WTC11 (cell line): Measurements from ENCODE around the gene TGIF1. TPM values are rescaled to one million over a fixed set of nuclear protein-coding genes. Genes with fewer than 3 reads are reported as not detected.
"Not testable (repeated sequence)": the region's sequence is repeated elsewhere in the genome, so short reads cannot be mapped to it uniquely, and the experiment has no call there.

Experiments
- ATAC-seq: fragments of 200-7000 bp; cut with Tn5 transposase; 2 replicates; pipeline ENCODE4 v1.10.0; 2021; ENCODE audit warnings: mild to moderate bottlenecking, moderate library complexity
- CTCF ChIA-PET: fragments of 300-600 bp; sonication (Branson Sonifier 250); formaldehyde crosslinking; loops from one replicate; lab custom pipeline; 2021; ENCODE audit warnings: antibody characterized with exemption; lab: Charles Lee
- POLR2A ChIA-PET: fragments of 350-600 bp; sonication (Branson Sonifier 250); formaldehyde crosslinking; loops from one replicate; lab custom pipeline; 2021; ENCODE audit warnings: antibody characterized with exemption; lab: Charles Lee
- DNase-seq: peaks from one replicate; pipeline ENCODE4 v3.0.0; 2021; ENCODE audit warnings: low spot score
- H3K27ac Mint-ChIP-seq: 2 replicates; pipeline ENCODE4 v1.8.0; 2021; ENCODE audit warnings: mixed read lengths
- H3K27me3 Mint-ChIP-seq: 2 replicates; pipeline ENCODE4 v1.8.0; 2021; ENCODE audit warnings: low read depth, mild to moderate bottlenecking, moderate library complexity, mixed read lengths
- H3K36me3 Mint-ChIP-seq: 2 replicates; pipeline ENCODE4 v1.8.0; 2021; ENCODE audit warnings: mixed read lengths
- H3K4me1 Mint-ChIP-seq: 2 replicates; pipeline ENCODE4 v1.8.0; 2022; ENCODE audit warnings: mixed read lengths
- H3K4me3 Mint-ChIP-seq: 2 replicates; pipeline ENCODE4 v1.8.0; 2021; ENCODE audit warnings: mild to moderate bottlenecking, moderate library complexity, mixed read lengths
- H3K9me3 Mint-ChIP-seq: 2 replicates; pipeline ENCODE4 v1.8.0; 2021; ENCODE audit warnings: mixed read lengths
- AR ChIP-seq: fragments of 250-450 bp; sonication (Bioruptor Pico); IDR thresholded peaks from 2 replicates; pipeline ENCODE4 v1.9.0; 2021; ENCODE audit warnings: mild to moderate bottlenecking
- ARID4B ChIP-seq: sonication (generic); formaldehyde crosslinking; IDR thresholded peaks from 2 replicates; pipeline ENCODE4 v1.8.0; 2023; ENCODE audit warnings: missing genetic modification reagents, mild to moderate bottlenecking, borderline replicate concordance
- ATF3 ChIP-seq: sonication (generic); formaldehyde crosslinking; conservative IDR thresholded peaks from 2 replicates; pipeline ENCODE4 v1.8.1; 2022; ENCODE audit warnings: mild to moderate bottlenecking, missing genetic modification reagents
- ETV6 ChIP-seq: sonication (generic); formaldehyde crosslinking; IDR thresholded peaks from 2 replicates; pipeline ENCODE4 v1.8.1; 2022; ENCODE audit warnings: mild to moderate bottlenecking, missing genetic modification reagents
- GABPB1 ChIP-seq: sonication (generic); formaldehyde crosslinking; IDR thresholded peaks from 2 replicates; pipeline ENCODE4 v1.8.1; 2023; ENCODE audit warnings: mild to moderate bottlenecking, missing genetic modification reagents
- HMGXB4 ChIP-seq: sonication (generic); formaldehyde crosslinking; IDR thresholded peaks from 2 replicates; pipeline ENCODE4 v1.8.1; 2023; ENCODE audit warnings: mild to moderate bottlenecking, moderate library complexity, missing genetic modification reagents
- IRF2 ChIP-seq: sonication (generic); formaldehyde crosslinking; IDR thresholded peaks from 2 replicates; pipeline ENCODE4 v1.8.0; 2022; ENCODE audit warnings: low read depth, missing genetic modification reagents, borderline replicate concordance
- JAZF1 ChIP-seq: fragments of 250-450 bp; sonication (Bioruptor Pico); IDR thresholded peaks from 2 replicates; pipeline ENCODE4 v1.9.0; 2021; ENCODE audit warnings: moderate library complexity, mild to moderate bottlenecking, inconsistent platforms
- NFYB ChIP-seq: sonication (generic); formaldehyde crosslinking; conservative IDR thresholded peaks from 2 replicates; pipeline ENCODE4 v1.8.0; 2022; ENCODE audit warnings: low read depth, missing genetic modification reagents
- NR1H2 ChIP-seq: sonication (generic); formaldehyde crosslinking; IDR thresholded peaks from 2 replicates; pipeline ENCODE4 v1.9.0; 2021; ENCODE audit warnings: mild to moderate bottlenecking, moderate library complexity, missing genetic modification reagents
- RORB ChIP-seq: fragments of 250-450 bp; sonication (Bioruptor Pico); IDR thresholded peaks from 2 replicates; pipeline ENCODE4 v1.9.0; 2021; ENCODE audit warnings: mild to moderate bottlenecking
- TCF7 ChIP-seq: sonication (generic); formaldehyde crosslinking; IDR thresholded peaks from 2 replicates; pipeline ENCODE4 v1.8.0; 2022; ENCODE audit warnings: mild to moderate bottlenecking, low read depth, missing genetic modification reagents, moderate library complexity
- TEAD1 ChIP-seq: sonication (generic); formaldehyde crosslinking; IDR thresholded peaks from 2 replicates; pipeline ENCODE4 v1.8.0; 2022; ENCODE audit warnings: mild to moderate bottlenecking, missing genetic modification reagents
- ZMAT4 ChIP-seq: fragments of 250-450 bp; sonication (Bioruptor Pico); IDR thresholded peaks from 2 replicates; pipeline ENCODE4 v1.9.0; 2021; ENCODE audit warnings: mild to moderate bottlenecking
- ZNF121 ChIP-seq: sonication (generic); formaldehyde crosslinking; IDR thresholded peaks from 2 replicates; pipeline ENCODE4 v1.8.0; 2023; ENCODE audit warnings: missing genetic modification reagents
- ZNF219 ChIP-seq: sonication (generic); formaldehyde crosslinking; IDR thresholded peaks from 2 replicates; pipeline ENCODE4 v1.8.0; 2023; ENCODE audit warnings: missing genetic modification reagents, mild to moderate bottlenecking, borderline replicate concordance
- ZNF317 ChIP-seq: sonication (generic); formaldehyde crosslinking; IDR thresholded peaks from 2 replicates; pipeline ENCODE4 v1.8.1; 2023; ENCODE audit warnings: low read depth, mild to moderate bottlenecking, moderate library complexity, missing genetic modification reagents, borderline replicate concordance
- ZSCAN18 ChIP-seq: fragments of 250-450 bp; sonication (Bioruptor Pico); IDR thresholded peaks from 2 replicates; pipeline ENCODE4 v2.1.2; 2022; ENCODE audit warnings: mild to moderate bottlenecking, moderate library complexity
- total RNA-seq: library from RNA; stranded (reverse); gene quantifications from 3 replicates; pipeline ENCODE4 v1.2.3, GENCODE V29; 2021
- TF ChIP-seq, protein P1 (sequence below): sonication (generic); formaldehyde crosslinking; IDR thresholded peaks from 2 replicates; pipeline ENCODE4 v1.8.1; 2023; ENCODE audit warnings: mild to moderate bottlenecking, missing genetic modification reagents, moderate library complexity
- TF ChIP-seq, protein P2 (sequence below): sonication (generic); formaldehyde crosslinking; IDR thresholded peaks from 2 replicates; pipeline ENCODE4 v1.8.0; 2023; ENCODE audit warnings: missing genetic modification reagents

TGIF1 gene
- total RNA-seq, 1 experiment from 2014 or later = 206 TPM

DNA sequence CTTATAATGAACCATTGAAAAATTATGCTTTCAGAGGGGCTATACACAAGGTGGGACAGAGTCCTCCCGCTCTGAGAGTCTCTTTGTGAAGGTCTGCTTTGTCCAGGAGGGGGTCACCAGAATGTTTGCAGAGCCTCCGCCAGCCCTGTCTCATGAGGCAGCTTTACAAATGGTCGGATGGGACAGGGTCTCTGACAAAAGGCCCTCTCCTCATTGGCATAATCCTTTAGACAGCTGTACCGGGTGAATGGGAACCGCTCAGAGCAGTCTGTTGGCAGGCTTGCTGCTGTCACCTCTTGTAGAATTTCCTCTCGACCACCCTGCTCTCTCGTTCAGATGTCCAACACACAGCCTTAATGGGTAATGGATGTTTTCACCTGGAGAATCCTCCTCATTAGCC is 40.2 kb upstream of the TGIF1 start:
- POLR2A ChIA-PET = no interaction called here
- H3K27ac Mint-ChIP-seq = no peak overlapping the region
- peaks cover 7% of the 10 kb centered on the region for H3K36me3 Mint-ChIP-seq
- peaks cover 16% of the 10 kb centered on the region for H3K9me3 Mint-ChIP-seq
- no peak for TF ChIP-seq HMGXB4
- no peak for TF ChIP-seq JAZF1
- TF ChIP-seq ATF3 (CRISPR knock-in tag) = no peak
- no peak for TF ChIP-seq IRF2
- no peak for TF ChIP-seq GABPB1
- DNase-seq (no peak), ATAC-seq (no peak)
- CTCF ChIA-PET = interaction anchor here (1.2 kb wide), 1 partner anchor 175 kb away, joined by 4 read pairs; no protein-coding TSS in a partner anchor
- no peak overlapping the region for H3K4me3 Mint-ChIP-seq
- H3K27me3 Mint-ChIP-seq = no peaks in the 10 kb centered on the region; the same call in 1 of the 2 replicates
- peaks cover 13% of the 10 kb centered on the region for H3K4me1 Mint-ChIP-seq

GRCh38 chr18:3410273-3410672 is 39.7 kb upstream of the TGIF1 start:
- H3K27ac Mint-ChIP-seq = no peak overlapping the region
- peaks cover 12% of the 10 kb centered on the region for H3K9me3 Mint-ChIP-seq
- H3K4me3 Mint-ChIP-seq = no peak overlapping the region
- ATAC-seq (no peak), DNase-seq (no peak)
- H3K27me3 Mint-ChIP-seq = no peaks in the 10 kb centered on the region; the same call in 1 of the 2 replicates
- TF ChIP-seq ZSCAN18 (no peak), AR (CRISPR knock-in tag) (no peak), TEAD1 (no peak), ZNF121 (CRISPR knock-in tag) (no peak), NFYB (no peak), ARID4B (CRISPR knock-in tag) (no peak), ZNF219 (CRISPR knock-in tag) (no peak), NR1H2 (CRISPR knock-in tag) (no peak), ZMAT4 (CRISPR knock-in tag) (no peak), ETV6 (CRISPR knock-in tag) (no peak), ZNF317 (CRISPR knock-in tag) (no peak), TCF7 (CRISPR knock-in tag) (no peak), RORB (no peak)
- TF ChIP-seq, protein P1, sequence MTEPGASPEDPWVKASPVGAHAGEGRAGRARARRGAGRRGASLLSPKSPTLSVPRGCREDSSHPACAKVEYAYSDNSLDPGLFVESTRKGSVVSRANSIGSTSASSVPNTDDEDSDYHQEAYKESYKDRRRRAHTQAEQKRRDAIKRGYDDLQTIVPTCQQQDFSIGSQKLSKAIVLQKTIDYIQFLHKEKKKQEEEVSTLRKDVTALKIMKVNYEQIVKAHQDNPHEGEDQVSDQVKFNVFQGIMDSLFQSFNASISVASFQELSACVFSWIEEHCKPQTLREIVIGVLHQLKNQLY (CRISPR knock-in tag) = no peak
- TF ChIP-seq, protein P2, sequence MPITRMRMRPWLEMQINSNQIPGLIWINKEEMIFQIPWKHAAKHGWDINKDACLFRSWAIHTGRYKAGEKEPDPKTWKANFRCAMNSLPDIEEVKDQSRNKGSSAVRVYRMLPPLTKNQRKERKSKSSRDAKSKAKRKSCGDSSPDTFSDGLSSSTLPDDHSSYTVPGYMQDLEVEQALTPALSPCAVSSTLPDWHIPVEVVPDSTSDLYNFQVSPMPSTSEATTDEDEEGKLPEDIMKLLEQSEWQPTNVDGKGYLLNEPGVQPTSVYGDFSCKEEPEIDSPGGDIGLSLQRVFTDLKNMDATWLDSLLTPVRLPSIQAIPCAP (CRISPR knock-in tag) = no peak
- peaks cover 13% of the 10 kb centered on the region for H3K4me1 Mint-ChIP-seq
- ChIA-PET POLR2A (no interaction called here), CTCF (interaction anchor here (1.2 kb wide), 1 partner anchor 175 kb away, joined by 4 read pairs; no protein-coding TSS in a partner anchor)
- H3K36me3 Mint-ChIP-seq = peaks cover 4% of the 10 kb centered on the region

DNA sequence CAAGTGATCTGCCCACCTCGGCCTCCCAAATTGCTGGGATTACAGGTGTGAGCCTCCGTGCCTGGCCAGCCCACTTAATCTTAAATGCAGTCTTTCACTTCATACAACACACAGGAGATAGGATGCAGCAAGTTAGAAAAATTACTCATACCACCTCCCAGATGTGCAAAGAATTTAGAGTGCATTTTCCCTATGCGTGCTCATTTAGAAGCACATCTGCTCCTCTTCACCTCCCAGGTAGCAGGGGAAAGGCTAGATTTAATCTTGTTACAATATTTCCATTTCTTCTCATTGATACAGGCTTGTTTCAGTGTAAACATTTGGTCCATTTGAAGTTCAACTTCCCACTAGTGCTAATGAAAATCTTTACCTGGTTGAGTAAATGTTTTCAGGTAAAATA is 39.1 kb upstream of the TGIF1 start:
- DNase-seq, ATAC-seq, H3K9me3 Mint-ChIP-seq, POLR2A ChIA-PET, H3K27me3 Mint-ChIP-seq, H3K4me3 Mint-ChIP-seq, H3K27ac Mint-ChIP-seq, H3K36me3 Mint-ChIP-seq: not testable (repeated sequence)
- CTCF ChIA-PET = interaction anchor here (1.2 kb wide), 1 partner anchor 114 kb away, joined by 3 read pairs; no protein-coding TSS in a partner anchor
- peaks cover 13% of the 10 kb centered on the region for H3K4me1 Mint-ChIP-seq
